Stimulated activated naive CD8-positive, alpha-beta T cell treated with anti-CD3 and anti-CD28 coated beads, Interleukin-15, Interleukin-2, amounts not matched to agents 100 U/mL and 50 U/mL, for 24 hours (primary cell): ENCODE measurements around the gene CTNNA3.

Source experiments
- ATAC-seq: fragments of 150-1000 bp; cut with Tn5 transposase; one replicate; pipeline ENCODE4 v1.10.0; 2021
- DNase-seq: peaks from one replicate; pipeline ENCODE4 v3.0.0; 2021

Gene CTNNA3

GRCh38 chr10:67114945-67115344 lies 581.0 kb downstream of the CTNNA3 start:
- ATAC-seq = no peak
- no peak for DNase-seq

GRCh38 chr10:67112765-67113164 lies 583.2 kb downstream of the CTNNA3 start:
- no peak for DNase-seq
- ATAC-seq = no peak

- no peak for ATAC-seq
- no peak for DNase-seq
Measured at GRCh38 chr10:67110286-67110685, 585.7 kb downstream of the CTNNA3 start.

- ATAC-seq (no peak), DNase-seq (no peak)
Measured at GRCh38 chr10:67107670-67108069, 588.3 kb downstream of the CTNNA3 start.

GRCh38 chr10:67100951-67101350 lies 595.0 kb downstream of the CTNNA3 start:
- no peak for DNase-seq
- ATAC-seq = no peak

- no peak for DNase-seq
- ATAC-seq = no peak
Measured at GRCh38 chr10:67098461-67098860, 597.5 kb downstream of the CTNNA3 start.

GRCh38 chr10:67095531-67095930 lies 600.5 kb downstream of the CTNNA3 start:
- DNase-seq = no peak
- no peak for ATAC-seq

- ATAC-seq (no peak), DNase-seq (no peak)
Measured at GRCh38 chr10:67088036-67088435, 608.0 kb downstream of the CTNNA3 start.

GRCh38 chr10:67087135-67087425 lies 608.9 kb downstream of the CTNNA3 start:
- DNase-seq = no peak

GRCh38 chr10:67086327-67087134 lies 609.5 kb downstream of the CTNNA3 start:
- DNase-seq = no peak
- no peak for ATAC-seq

More at GRCh38 chr10:67087135-67087425, 608.9 kb downstream of the CTNNA3 start:
- ATAC-seq = no peak

GRCh38 chr10:67079126-67079525 lies 616.9 kb downstream of the CTNNA3 start:
- DNase-seq (no peak), ATAC-seq (no peak)

- no peak for ATAC-seq
- DNase-seq = no peak
Measured at GRCh38 chr10:67077376-67077775, 618.6 kb downstream of the CTNNA3 start.

GRCh38 chr10:67076144-67076543 lies 619.9 kb downstream of the CTNNA3 start:
- ATAC-seq = no peak
- no peak for DNase-seq

GRCh38 chr10:67075491-67075971 lies 620.5 kb downstream of the CTNNA3 start:
- DNase-seq (no peak), ATAC-seq (no peak)

- DNase-seq = no peak
- ATAC-seq = no peak
Measured at GRCh38 chr10:67072654-67073053, 623.3 kb downstream of the CTNNA3 start.

GRCh38 chr10:67050415-67050814 lies 645.6 kb downstream of the CTNNA3 start:
- DNase-seq = no peak
- ATAC-seq = no peak

GRCh38 chr10:67049988-67050387 lies 646.0 kb downstream of the CTNNA3 start:
- DNase-seq (no peak), ATAC-seq (no peak)

GRCh38 chr10:67046507-67046906 lies 649.5 kb downstream of the CTNNA3 start:
- ATAC-seq (no peak), DNase-seq (no peak)

GRCh38 chr10:67045404-67045803 lies 650.6 kb downstream of the CTNNA3 start:
- DNase-seq (no peak), ATAC-seq (no peak)

- ATAC-seq (no peak), DNase-seq (no peak)
Measured at GRCh38 chr10:67043041-67043440, 653.0 kb downstream of the CTNNA3 start.

GRCh38 chr10:67036808-67037207 lies 659.2 kb downstream of the CTNNA3 start:
- DNase-seq (no peak), ATAC-seq (no peak)

GRCh38 chr10:67033878-67034277 lies 662.1 kb downstream of the CTNNA3 start:
- ATAC-seq = no peak
- DNase-seq = no peak

GRCh38 chr10:67022099-67022498 lies 673.9 kb downstream of the CTNNA3 start:
- DNase-seq = no peak
- no peak for ATAC-seq

GRCh38 chr10:67017218-67017617 lies 678.8 kb downstream of the CTNNA3 start:
- DNase-seq = no peak
- ATAC-seq = no peak
